ENCODE results near the gene CTSW.
"Not testable (repeated sequence)": the region's sequence is repeated elsewhere in the genome, so short reads cannot be mapped to it uniquely, and the experiment has no call there.

CTSW gene

DNA sequence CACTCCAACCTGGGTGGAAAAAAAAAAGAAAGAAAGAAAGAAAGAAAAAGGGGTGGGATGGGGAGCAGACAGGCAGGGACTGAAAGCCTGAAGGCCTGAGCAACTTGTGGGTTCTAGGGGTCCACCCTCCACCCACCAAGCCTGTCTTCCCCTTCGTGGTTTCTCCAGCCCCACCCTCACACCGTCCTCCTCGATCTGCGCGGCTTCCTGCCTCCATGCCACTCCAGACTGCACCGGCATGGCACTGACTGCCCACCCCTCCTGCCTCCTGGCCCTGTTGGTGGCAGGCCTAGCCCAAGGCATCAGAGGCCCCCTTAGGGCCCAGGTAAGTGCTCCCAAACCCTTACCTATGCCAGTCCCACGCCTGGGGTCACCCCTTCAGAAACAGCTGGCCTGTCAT, at the start of gene CTSW:
TSS of gene CTSW (plus strand) at position 221 of the 400 bp plus-strand sequence. CDS start at position 239, 18 bp downstream.
- no peak for DNase-seq (ENCODE audit: low spot score)

GRCh38 chr11:65832231-65832630, 47.4 kb upstream of the CTSW start:
- not testable (repeated sequence) for DNase-seq (ENCODE audit: low spot score)

- DNase-seq (ENCODE audit: low spot score), result peak; percentile 84
These were observed 46.2 kb upstream of the CTSW start, which contains the start of gene SNX32 for GRCh38 chr11:65833297-65834030. SNX32 (plus strand) TSS chr11:65833963; CDS start chr11:65834066, 103 bp downstream.

- no peak for DNase-seq (ENCODE audit: low spot score)
These were observed 45.4 kb upstream of the CTSW start for GRCh38 chr11:65834202-65834601.

DNA sequence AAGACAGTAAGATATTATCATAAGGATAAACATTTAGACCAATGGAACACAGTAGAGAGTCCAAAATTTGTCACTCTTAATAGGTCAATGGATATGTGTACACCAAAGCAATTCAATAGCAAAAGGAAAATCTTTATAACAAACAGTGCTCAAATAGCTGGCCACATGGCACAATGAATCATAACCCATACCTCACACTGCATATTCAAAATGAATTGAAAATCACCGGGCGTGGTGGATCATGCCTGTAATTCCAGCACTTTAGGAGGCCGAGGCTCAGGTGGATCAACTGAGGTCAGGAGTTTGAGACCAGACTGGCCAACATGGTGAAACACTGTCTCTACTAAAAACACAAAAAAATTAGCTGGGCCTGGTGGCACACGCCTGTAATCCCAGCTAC, 37.5 kb upstream of the CTSW start:
- no peak for DNase-seq (ENCODE audit: low spot score)

- DNase-seq (ENCODE audit: low spot score), result no peak
These were observed 35.8 kb upstream of the CTSW start for GRCh38 chr11:65843811-65844210.

DNA sequence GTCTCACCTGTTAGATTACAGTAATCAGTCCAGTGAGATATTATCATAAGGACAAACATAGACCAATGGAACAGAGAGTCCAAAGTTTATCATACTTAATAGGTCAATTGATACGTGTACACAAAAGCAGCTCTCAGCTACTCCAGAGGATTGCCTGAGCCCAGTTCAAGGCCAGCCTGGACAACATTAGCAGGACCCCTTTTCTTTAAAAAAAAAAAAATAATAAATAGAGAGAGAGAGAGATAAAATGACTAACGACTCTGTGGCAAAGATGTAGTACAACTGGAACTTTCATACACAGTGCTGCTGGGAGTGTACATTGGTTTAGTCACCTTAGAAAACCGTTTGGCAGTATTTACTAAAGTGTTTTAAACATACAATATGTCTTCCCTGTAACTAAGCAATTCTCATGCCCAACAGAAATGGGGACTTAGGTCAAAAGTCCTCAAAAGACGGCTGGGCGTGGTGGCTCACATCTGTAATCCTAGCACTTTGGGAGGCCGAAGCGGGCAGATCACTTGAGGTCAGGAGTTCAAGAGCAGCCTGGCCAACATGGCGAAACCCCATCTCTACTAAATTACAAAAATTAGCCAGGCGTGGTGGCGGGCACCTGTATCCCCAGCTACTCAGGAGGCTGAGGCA, 35.3 kb upstream of the CTSW start:
- DNase-seq (ENCODE audit: low spot score), result no peak

DNA sequence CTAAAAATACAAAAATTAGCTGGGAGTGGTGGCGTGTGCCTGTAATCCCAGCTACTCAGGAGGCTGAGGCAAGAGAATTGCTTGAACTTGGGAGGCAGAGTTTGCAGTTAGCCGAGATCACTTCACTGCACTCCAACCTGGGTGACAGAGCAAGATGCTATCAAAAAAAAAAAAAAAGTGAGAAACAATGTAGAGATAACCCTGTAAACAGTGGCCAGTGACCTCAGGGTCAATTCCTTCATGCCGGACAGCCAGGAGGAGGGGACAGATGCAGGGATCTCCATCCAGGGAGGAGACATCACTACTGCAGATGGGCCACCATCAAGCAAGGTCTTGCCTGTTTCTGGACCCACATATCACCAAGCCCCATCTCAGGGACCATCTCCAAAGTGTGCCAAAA, 31.9 kb upstream of the CTSW start:
- DNase-seq (ENCODE audit: low spot score), result no peak

DNA sequence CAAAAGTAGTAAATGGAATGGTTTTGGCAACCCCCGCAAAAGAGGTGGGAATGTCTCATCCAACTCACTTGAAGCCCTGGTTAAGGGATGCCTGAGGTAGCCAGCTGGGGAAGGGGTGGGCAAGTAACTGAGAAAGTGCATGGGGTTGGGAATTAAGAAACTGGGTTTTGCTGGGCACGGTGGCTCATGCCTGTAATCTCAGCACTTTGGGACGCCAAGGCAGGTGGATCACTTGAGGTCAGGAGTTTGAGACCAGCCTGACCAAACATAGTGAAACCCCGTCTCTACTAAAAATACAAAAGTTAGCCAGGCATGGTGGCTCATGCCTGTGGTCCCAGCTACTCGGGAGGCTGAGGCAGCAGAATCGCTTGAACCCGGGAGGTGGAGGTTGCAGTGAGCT, 30.9 kb upstream of the CTSW start:
- not testable (repeated sequence) for DNase-seq (ENCODE audit: low spot score)

- no peak for DNase-seq (ENCODE audit: low spot score)
These were observed 30.3 kb upstream of the CTSW start for GRCh38 chr11:65849366-65849765.

DNA sequence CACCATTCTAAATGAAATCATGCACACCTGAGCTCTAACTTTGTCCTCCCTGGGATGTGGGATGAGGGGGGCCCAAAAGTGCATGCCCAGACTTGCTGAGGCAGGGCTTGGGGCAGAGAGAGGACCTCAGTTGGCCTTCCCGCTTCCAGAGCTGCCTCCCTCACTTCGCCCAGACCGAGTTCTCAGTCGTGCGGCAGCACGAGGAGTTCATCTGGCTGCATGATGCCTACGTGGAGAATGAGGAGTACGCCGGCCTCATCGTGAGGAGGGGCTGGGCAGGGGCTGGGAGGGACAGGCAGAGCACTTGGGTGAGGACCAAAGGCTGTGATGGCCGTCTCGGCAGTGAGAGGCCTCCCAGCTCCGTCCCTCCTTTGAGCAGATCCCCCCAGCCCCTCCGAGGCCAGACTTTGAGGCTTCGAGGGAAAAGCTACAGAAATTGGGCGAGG, 29.8 kb upstream of the CTSW start:
- no peak for DNase-seq (ENCODE audit: low spot score)

- DNase-seq (ENCODE audit: low spot score), result no peak
These were observed 29.2 kb upstream of the CTSW start for GRCh38 chr11:65850217-65851082.

DNA sequence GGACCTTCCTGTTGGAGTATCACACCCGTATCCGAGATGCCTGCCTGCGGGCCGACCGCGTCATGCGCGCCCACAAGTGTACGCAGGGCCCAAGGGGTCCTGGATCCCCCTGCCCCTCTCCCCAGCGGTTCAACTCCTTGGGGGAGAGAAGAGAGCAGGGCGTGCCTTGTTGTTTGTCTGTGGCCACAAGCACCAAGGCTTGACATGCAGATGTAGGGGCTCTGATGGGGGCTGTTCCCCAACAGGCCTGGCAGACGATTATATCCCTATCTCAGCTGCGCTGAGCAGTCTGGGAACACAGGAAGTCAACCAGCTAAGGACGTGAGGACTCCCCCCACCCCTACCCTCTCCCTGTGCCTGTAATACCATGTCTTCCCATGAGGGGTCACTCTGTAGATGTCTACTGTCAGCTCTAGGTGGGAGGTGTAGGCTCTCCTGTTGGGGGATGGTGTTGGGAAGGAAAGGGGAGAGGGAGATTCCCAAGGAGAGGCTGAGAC, 28.5 kb upstream of the CTSW start:
- no peak for DNase-seq (ENCODE audit: low spot score)

GRCh38 chr11:65851811-65852507, 27.7 kb upstream of the CTSW start:
- DNase-seq (ENCODE audit: low spot score), result no peak

- no peak for DNase-seq (ENCODE audit: low spot score)
These were observed 27.0 kb upstream of the CTSW start for GRCh38 chr11:65852508-65853245.

- no peak for DNase-seq (ENCODE audit: low spot score)
These were observed 26.2 kb upstream of the CTSW start for GRCh38 chr11:65853246-65853979.

DNA sequence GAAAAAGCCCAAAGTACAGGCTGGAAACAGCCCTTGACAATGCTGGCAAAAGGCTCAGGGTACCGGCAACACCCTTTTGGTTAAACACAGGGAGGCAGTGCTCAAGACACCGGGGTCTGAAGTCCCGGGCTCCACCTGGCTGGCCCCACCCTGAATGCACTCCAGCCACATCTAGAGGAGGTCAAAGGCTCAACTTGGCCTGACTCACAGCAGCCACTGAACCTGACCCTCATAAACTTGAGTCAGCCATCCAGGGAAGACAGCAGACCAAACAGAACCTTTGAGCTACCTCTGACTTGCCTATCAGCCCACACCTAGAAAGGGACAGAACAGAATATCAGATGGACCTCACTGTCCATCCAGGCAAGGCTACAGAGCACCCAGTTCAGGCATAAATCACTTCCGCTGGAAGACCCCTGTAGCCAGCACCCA, 25.5 kb upstream of the CTSW start:
- no peak for DNase-seq (ENCODE audit: low spot score)

DNA sequence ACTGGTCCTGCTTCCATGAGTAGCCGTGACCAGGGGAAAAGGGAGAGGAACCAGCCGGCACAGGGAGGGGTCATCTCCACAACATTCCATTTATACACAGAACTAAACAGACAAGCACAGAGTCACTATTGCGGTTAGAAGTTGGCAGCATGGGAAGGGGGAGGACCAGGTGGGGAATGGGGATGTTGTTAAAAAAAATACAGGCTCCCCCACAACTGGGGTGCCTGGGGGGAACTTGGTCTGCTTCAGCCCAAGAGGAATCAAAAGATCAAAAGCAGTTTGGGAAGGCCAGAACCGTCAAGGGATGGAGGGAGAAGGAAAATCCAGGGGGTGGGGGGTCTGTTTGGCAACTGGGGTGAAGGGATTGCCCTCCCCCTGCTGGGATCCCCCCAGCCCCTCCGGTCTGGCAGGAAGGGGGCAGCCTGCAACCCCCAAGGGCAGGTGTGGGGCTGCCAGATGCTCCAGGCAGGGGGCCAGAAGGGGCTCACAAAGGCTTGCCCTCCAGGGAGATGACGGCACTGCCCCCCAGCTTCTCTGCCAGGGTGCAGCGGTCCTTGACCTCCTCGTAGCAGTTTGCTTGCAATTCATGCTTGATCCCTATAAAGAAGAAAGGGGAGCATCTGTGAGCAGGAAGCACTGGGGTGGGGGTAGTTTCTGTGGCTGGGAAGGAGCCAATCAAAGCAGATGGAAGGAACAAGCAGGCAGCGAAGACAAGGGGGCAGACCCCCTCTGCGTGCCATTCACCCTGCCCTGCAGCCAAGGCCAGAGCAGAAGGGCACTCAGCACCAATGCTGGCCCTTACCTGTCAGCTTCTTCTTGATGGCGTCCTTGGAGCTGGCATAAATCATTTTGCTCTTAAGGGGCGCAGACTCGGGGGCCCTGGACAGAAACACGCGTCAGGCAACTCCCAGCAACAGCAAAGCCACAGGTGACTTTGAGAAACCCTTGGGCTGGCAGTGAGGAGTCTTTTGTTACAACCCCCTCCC, 24.5 kb upstream of the CTSW start:
- DNase-seq (ENCODE audit: low spot score), result no peak

- DNase-seq (ENCODE audit: low spot score), result no peak
These were observed 23.7 kb upstream of the CTSW start for GRCh38 chr11:65855927-65856363.

Data from kidney capillary endothelial cell (primary cell).